ENCODE measurements around the gene SRCIN1. TPM values are rescaled to one million over a fixed set of nuclear protein-coding genes. Genes with fewer than 3 reads are reported as not detected.

SRCIN1 gene
- total RNA-seq, 4 donors from 2014 or later, result 0.44 to 5.4 (median 1.5) TPM

DNA sequence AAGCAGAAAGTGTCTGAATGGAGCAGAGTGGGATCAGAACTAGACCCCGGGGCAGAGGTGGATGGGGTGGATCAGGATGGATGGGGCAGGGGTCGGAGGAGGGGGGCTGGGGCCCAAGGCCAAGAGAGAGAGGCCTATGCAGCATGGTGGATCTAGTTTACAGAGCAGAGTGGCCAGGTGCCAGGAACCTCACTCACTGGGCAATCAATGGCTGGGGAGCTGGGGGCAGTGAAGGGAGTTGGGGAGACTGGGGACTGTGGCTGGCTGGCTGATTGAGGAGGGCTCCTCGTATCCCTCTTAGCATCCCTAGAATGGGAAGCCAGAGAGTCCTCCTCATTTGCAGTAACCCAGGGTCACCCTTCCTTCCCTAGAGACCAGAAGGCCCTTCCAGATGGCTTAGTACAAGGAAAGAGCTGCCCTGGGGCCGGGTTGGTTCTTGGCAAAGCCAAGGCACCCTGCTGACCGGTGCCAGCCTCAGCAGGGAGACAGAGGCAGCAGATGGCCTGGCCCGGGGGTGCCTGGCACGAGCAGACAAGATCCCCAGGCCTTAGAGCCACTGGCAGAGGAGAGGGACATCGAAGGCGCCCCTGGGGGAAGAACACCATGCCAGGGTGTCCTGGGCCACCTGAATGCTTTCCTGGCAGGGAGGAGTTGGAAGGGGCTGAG, 36.8 kb downstream of the SRCIN1 start:
- Histone ChIP-seq H3K4me1 (peaks cover 0 to 17% (median 5%) of the 10 kb centered on the region in 4 donors), H3K27ac (no peak overlapping the region), H3K4me3 (no peak overlapping the region), H3K9me3 (no peaks in the 10 kb centered on the region), H3K36me3 (no peaks in the 10 kb centered on the region), H3K27me3 (peaks cover 0 to 85% of the 10 kb centered on the region in 2 donors)
- WGBS, 2 donors, result 72 to 78% methylated on average over 7 to 9 of the region's 9 CpGs
- TF ChIP-seq EP300 (IDR thresholded peaks at IDR 0.05) (no peak), POLR2A (IDR thresholded peaks at IDR 0.05) (no peak)
- TF ChIP-seq, protein P1, sequence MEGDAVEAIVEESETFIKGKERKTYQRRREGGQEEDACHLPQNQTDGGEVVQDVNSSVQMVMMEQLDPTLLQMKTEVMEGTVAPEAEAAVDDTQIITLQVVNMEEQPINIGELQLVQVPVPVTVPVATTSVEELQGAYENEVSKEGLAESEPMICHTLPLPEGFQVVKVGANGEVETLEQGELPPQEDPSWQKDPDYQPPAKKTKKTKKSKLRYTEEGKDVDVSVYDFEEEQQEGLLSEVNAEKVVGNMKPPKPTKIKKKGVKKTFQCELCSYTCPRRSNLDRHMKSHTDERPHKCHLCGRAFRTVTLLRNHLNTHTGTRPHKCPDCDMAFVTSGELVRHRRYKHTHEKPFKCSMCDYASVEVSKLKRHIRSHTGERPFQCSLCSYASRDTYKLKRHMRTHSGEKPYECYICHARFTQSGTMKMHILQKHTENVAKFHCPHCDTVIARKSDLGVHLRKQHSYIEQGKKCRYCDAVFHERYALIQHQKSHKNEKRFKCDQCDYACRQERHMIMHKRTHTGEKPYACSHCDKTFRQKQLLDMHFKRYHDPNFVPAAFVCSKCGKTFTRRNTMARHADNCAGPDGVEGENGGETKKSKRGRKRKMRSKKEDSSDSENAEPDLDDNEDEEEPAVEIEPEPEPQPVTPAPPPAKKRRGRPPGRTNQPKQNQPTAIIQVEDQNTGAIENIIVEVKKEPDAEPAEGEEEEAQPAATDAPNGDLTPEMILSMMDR (IDR thresholded peaks at IDR 0.05), result no peak
- DNase-seq (ENCODE audit: low spot score in 2 of 2), result no peak

DNA sequence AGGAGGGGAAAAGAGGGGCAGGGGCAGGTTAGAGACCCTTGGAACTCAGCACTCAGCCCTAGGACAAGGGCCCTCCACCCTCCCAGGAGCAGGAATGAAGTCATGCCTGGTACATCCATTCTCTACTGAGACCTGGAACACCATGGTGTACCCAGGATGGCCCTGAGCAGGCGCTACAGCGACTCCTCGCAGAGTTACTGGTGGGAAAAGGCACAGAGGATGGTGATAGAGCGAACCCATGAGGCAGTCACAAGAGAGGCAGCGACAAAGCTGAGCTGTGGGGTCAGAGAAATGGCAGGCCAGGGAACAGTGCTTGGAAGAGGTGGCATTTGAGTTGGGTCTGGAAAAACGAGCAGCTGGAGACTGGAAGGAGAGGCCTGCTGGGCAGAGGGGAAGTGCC, 37.5 kb downstream of the SRCIN1 start:
- DNase-seq (ENCODE audit: low spot score in 2 of 2), result no peak
- TF ChIP-seq POLR2A (IDR thresholded peaks at IDR 0.05), result no peak
- TF ChIP-seq, protein P1 (IDR thresholded peaks at IDR 0.05), result no peak
- TF ChIP-seq EP300 (IDR thresholded peaks at IDR 0.05), result no peak
- H3K27ac ChIP-seq, result no peak overlapping the region
- WGBS, 2 donors, result 78 to 86% methylated on average over 6 of the region's 6 CpGs
- no peak overlapping the region for H3K4me3 ChIP-seq
- peaks cover 0 to 20% (median 5%) of the 10 kb centered on the region in 4 donors for H3K4me1 ChIP-seq
- no peaks in the 10 kb centered on the region for H3K9me3 ChIP-seq
- H3K36me3 ChIP-seq, result no peaks in the 10 kb centered on the region
- peaks cover 0 to 85% of the 10 kb centered on the region in 2 donors for H3K27me3 ChIP-seq

DNA sequence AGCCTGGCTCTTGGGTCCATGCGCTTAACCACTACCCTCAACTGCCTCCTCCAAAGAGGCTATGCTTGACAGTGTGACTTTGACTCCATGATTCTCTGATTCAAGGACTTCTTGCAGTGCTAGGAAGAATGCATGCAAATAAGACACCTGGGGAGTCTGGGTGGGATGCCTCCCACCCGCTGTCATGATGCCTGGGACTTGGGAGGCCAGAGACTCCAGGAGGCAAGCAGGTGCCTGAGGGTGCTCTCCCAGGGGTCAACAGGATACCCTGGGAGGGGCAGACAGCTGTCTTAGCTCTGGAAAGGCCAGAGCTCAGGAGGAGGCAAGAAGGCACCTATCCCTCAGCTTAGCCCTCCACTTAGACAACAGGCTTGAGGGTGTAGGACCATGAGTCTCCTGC, 38.4 kb downstream of the SRCIN1 start:
- H3K9me3 ChIP-seq, result no peaks in the 10 kb centered on the region

DNA sequence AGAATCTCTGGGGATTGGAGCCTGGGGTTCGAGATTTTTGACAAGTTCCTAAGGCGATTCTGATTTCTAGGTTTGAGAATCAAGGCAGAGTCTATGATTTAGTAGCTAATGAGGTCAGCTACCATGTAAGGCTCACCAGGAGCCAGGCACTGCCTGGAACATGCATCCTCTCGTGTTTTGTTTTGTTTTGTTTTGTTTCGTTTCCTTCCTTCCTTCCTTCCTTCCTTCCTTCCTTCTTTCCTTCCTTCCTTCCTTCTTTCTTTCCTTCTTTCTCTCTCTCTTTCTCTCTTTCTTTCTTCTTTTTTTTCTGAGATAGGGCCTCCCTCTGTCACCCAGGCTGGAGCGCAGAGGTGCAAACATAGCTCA, 39.1 kb downstream of the SRCIN1 start:
- no peaks in the 10 kb centered on the region for H3K9me3 ChIP-seq
- H3K27me3 ChIP-seq, result peaks cover 0 to 86% of the 10 kb centered on the region in 2 donors

More for the DNA sequence above, 38.4 kb downstream of the SRCIN1 start:
- DNase-seq (ENCODE audit: low spot score in 2 of 2), result no peak
- TF ChIP-seq POLR2A (IDR thresholded peaks at IDR 0.05) (no peak), EP300 (IDR thresholded peaks at IDR 0.05) (no peak)
- TF ChIP-seq, protein P1 (IDR thresholded peaks at IDR 0.05), result no peak
- Histone ChIP-seq H3K27me3 (peaks cover 0 to 86% of the 10 kb centered on the region in 2 donors), H3K4me1 (peaks cover 0 to 12% (median 3%) of the 10 kb centered on the region in 4 donors), H3K36me3 (no peaks in the 10 kb centered on the region), H3K27ac (no peak overlapping the region), H3K4me3 (no peak overlapping the region)
- 93 to 94% methylated on average over 2 of the region's 2 CpGs for WGBS, 2 donors

More for the DNA sequence above, 39.1 kb downstream of the SRCIN1 start:
- peaks cover 0 to 5% (median 0%) of the 10 kb centered on the region in 4 donors for H3K4me1 ChIP-seq
- TF ChIP-seq, protein P1 (IDR thresholded peaks at IDR 0.05), result no peak
- no peak for TF ChIP-seq EP300 (IDR thresholded peaks at IDR 0.05)
- no peak for TF ChIP-seq POLR2A (IDR thresholded peaks at IDR 0.05)
- DNase-seq (ENCODE audit: low spot score in 2 of 2), result no peak
- H3K4me3 ChIP-seq, result no peak overlapping the region
- 74 to 92% methylated on average over 5 of the region's 5 CpGs for WGBS, 2 donors
- H3K27ac ChIP-seq, result no peak overlapping the region
- no peaks in the 10 kb centered on the region for H3K36me3 ChIP-seq
